ENCODE results near the gene KRT36.

The KRT36 gene

DNA sequence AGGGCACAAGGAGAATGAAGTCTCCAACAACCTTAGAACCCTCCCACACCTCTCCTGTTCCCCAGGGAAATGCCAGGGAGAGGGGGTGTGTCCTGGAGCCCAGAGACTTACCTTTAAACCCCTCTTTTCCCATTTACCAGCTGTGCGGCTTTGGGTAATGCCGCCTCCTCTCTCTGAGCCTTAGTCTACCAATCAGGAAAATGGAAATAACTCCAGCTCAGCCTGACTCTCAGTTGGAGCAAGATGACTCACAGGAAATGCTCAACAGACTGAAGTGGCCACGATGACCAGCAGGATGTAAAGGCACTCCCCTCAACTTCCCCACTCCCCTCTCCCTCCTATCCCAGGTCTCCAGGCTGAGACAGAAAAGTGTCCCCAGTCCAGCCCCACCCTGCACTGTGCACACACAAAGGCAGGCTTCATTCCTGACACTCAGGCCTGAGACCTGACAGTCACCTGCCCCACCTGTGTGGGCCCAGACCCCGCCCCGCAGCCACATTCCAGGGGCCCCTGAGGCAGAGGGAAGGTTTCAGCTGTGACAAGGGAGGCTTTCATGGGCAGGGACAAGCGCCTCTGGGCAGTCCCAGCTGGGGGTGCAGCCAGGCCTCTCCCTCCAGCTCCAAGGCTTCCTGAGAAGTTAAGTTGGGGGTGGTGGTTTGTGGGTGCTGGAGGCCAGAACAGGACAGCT, 32.0 kb upstream of the KRT36 start:
- DNase-seq = no peak

DNA sequence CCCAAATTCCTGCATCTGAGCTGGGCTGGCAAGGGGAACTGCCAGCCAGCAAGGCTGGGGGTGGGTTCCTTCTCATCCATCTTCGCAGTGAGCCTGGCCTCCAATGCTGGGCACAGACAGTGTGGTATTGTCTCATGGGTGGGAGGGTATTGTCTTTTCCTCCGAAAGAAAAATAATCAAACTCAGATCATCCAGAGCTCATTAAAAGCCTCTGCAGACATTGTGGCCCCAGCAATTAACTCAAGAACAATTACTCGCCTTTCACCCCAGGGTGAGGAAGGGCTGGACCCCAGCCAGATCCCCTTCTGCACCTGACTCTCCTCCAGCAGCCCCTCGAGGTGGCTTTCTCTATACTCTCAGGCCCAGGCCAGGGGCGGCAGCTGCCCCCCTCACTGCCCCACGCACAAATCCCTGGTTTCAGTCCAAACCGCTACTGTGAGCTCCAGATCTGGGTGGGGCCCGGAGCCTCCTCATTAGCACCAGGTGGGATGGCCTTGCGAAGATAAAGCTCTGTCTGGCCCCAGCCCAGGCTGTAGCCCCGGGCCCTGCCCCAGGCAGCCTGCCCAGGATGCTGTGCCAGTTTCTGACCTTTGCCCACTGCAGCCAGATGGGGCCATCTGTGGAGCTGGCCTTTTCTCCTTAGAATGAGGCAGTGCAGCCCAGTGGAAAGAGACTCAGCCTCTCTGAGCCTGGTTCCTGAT, 31.3 kb upstream of the KRT36 start:
- no peak for DNase-seq

DNA sequence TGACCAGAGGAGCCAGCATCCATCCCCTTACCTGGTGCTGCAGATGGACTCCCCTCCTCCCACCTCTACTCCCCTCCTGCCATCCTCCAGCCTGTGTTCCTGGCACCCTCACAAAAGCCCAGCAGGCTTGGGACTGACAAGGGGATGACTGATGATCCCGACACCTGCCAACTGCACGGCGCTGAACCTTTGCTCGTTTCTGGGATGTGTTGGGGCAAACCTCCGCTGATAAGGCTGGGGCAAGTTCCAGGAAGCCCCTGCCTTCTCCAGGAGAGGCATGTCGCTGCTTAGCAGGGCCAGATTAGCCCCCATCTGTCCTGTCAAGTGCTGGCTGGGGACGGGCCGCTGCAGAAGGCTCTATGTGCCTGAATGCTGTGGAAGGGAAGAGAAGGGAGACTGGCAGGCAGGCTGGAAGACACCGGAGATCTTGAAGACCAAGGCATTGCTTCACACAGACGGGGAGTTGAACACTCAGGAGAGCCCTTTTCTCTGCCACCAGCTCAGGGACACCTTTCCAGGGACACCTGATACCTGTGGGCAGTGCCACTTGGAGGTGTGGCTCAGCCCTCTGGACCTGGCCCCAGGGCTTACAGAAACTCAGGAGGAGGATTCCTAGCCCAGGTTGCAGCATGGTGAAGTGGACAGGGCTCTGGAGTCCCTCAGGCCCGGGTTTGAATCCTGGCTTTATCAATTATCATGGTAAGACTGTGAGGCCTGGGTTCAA, 30.0 kb upstream of the KRT36 start:
- DNase-seq = no peak

DNA sequence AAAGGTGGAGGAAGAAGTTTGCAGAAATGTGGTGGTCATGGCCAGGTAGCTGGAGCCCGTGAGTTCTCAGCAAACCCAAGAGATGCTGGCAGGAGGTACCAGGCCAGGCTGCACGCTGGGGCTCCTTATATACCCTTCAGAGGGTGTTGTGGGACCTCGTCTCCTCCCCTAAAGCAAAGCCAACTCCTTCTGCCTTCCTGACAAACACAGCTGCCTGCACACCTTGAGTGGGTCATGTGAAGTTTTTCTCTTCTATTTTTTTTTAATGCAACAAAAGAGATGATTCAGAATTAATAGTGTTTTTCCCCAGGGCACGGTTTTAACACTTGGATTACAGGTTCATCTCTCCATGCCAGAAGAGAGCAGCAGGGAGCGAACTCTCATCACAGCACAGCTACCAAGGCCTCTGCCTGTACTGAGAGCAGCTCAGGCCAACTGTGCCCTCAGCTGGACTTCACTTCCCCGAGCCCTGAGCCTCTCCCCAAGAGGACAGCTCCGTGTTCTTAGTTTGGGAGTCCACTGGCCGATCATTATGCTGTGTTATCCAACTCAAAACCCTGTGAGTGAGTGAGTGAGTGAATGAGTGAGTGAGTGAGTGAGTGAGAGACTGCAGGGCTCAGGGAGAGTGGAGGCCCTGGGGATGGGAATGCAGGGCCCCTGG, 29.2 kb upstream of the KRT36 start, which contains the start of gene KRT15:
Gene KRT15, minus strand, starts transcription at position 102 of the 661 bp plus-strand sequence. Its CDS starts 63 bp downstream, at position 39.
- no peak for DNase-seq

DNA sequence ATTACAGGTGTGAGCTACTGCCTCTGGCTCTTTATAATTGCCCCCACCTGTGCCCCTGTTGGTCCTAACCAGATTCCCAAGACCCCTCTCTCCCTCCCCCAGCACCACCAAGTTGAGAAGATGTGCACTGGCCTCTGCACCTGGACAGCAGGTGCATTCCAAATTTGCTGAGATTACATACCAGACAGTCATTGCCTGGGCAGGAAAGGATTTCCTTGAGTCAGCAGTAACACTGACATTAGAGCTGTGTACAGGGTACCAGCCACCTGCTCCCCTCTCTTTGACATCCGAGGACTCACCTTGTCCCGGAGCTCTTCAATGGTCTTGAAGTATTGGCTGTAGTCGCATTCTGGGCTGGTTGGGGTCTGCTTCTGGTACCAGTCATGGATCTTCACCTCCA, 28.3 kb upstream of the KRT36 start:
- no peak for DNase-seq

DNA sequence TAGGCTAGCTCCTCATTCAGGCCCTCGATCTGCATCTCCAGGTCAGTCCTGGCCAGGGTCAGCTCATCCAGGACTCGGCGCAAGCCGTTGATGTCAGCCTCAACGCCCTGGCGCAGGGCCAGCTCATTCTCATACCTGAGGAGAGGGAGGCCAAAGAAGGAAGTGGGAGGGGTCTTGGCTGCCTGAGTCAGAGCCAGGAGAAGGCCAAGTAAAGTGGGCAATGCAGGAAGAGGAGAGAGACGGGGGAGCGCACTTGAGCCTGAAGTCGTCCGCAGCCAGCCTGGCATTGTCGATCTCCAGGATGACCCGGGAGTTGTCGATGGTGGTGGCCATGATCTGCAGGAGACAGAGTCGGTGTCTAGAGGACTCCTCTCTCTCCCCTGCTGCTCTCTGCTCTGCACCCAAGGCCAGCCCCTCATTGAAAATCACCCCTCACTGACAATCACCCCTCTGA, 27.1 kb upstream of the KRT36 start:
- no peak for DNase-seq

DNA sequence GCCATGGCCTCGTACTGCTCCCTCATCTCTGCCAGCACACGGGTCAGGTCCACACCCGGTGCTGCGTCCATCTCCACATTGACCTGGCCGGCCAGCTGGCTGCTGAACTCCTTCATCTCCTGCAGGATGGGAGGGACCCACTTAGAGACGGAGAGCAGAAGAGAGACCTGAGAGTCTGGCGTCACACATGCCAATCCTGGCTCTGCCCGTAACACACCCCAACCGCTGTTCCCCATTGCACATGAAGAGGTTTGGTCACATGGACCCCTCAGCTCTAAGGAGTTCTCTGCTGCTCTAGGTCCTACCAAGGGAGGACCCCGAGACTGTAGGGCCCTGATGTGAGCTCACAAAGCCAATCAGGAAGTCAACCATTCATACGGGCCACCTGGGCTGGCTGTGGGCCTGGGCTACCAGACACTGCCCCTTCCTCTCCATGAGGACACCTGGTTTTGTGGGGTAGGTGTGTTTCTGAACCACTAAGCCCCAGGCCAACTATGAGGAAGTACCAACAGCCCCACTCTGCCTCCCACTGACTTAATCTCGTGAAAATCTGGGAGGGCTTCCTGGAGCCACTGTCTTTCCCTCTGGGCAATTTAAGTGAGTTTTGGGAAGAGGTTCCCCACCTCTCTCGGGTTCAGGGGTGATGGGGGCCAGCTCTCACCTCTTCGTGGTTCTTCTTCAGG, 26.6 kb upstream of the KRT36 start:
- no peak for DNase-seq

DNA sequence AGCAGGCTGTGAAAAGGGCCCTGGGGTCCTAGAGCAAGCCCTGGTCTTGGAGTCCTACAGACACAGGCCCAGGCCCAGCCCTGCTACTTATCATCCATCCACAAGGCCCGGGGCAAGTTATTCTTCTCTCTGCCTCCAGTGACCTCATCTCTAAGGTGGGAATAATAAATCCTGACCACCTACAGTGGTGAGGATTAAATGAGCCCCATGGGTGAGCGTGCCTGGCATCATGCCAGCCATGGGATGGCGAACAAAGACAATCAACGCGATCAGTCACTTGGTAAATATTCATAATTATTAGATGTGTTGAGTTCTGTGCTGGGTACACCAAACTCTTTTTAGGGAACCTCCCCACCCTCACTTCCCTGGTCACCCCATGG, 23.4 kb upstream of the KRT36 start:
- no peak for DNase-seq

DNA sequence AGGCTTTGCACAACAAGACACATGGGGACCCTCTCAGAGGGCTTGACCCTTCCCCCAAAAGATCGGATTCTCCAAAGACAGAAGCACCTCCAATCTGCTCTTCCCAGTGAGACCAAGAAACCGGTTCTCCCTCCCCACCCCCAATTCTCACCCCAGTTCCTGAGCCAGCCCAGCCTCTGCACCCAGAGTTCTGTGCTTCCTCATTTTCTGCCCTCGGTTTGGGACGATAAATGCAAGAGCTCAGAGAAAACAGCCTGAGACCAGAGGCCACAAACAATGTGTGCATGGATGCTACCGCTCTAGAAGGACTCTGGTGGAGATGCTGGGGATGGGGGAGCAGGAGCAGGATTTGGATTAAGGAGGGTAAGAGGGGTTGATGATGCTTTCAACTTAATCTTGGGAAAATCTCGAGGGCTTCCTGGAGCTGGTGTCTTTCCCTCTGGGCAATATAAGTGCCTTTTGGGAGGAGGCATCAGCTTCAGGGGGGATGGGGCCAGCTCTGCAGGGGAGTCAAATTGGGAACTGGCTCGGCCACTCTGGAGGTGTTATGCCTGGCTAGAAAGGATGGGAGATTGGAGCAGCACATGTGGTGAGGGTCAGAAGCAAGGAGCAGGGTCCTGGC, 22.9 kb upstream of the KRT36 start:
- DNase-seq = no peak

DNA sequence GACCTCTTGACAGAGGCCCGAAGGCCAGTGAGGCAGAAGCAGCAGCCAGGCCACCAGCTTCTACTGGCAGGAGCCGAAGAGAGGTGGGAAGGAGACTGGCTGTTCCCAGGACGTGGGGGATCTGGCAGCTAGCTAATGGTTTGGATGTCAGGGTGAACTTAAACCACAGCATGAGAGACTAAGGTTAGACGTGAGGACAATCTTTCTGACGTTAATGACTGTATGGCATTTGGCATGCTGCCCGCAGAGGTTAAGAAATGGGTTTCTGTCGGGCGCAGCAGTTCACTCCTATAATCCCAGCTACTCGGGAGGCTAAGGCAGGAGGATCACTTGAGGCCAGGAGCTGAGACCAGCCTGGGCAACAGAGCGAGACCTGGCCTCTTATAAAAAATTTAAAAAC, 22.0 kb upstream of the KRT36 start:
- no peak for DNase-seq

DNA sequence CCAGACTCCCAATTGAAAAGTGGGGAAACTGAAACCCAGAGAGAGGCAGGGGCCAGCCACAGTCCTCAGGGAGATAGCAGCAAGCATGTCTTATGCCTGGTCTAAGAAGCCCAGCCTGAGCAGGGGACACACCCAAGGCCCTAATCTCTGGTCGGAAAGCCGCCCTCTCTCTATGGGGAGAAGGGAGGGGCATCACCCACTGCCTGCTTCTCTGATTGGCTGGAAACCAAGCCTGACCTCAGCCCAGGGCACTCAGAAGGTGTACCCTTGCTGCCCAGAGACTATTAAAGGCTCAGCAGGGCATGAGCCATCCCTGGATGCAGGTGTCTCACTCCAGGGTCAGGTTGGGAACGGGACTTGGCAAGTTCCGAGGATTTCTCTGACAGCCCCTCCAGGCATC, 21.4 kb upstream of the KRT36 start:
- DNase-seq = no peak

DNA sequence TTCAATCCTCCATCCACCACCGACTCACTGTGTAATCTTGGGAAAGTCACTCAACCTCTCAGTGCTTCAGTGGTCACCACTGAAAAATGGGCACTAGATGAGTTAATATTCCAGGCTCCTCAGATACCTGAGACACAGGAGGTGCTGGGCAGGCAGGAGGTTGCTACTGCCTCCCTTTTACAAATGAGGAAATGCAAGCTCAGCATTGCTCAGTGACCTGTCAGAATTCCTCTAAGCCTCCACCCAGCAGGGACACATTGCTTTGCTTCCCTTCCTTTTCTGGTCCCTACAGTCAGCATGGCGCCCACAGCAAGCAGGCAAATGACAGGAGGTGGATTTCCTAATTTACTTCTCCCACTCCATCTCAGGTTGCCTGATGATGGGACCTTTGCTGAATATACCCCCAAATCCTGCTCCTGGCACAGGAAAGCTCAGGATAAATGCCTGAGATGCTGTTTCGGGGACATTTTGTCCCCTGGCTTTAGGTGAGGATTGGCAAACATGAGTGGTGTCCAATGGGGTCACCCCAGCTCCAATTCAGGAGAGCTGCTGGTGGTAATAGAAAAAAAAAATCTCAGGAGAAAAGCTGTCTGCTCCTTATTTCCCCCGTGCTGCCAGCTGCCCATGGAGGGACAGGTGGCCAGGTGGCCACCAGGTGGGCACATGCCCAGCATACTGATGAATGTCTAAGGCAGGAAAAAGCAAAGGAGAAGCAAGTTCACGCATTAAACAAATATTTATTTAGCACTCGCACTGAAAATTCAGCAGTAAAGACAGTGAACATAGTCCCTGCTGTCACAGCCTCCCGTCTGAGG, 20.7 kb upstream of the KRT36 start:
- DNase-seq = no peak

DNA sequence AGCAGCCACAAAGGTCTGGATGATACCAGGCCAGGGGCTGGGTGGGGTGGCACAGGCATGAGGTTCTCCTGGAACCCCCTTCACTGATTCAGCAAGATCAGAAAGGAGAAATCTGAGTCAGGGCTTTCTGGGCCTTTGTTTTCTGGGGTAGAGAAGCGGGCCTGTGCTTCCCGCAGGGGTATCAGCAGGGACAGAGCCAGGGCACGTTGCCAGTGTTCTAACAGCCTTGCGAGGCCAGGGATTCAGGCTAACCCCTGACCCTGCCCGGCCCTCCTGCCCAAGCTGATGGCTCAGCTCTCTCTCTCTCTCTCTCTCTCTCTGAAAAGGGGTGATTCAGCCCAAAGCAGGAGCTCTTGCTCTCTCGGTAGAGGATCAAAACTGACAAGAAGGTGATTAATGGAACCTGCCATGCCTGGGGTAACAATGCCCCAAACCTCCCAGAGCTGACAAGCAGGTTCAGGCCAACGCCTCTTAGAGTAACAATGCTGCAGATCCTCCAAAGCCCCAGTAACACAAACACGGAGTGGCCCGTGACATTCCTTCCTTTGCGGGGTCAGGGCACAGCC, 17.7 kb upstream of the KRT36 start:
- no peak for DNase-seq

DNA sequence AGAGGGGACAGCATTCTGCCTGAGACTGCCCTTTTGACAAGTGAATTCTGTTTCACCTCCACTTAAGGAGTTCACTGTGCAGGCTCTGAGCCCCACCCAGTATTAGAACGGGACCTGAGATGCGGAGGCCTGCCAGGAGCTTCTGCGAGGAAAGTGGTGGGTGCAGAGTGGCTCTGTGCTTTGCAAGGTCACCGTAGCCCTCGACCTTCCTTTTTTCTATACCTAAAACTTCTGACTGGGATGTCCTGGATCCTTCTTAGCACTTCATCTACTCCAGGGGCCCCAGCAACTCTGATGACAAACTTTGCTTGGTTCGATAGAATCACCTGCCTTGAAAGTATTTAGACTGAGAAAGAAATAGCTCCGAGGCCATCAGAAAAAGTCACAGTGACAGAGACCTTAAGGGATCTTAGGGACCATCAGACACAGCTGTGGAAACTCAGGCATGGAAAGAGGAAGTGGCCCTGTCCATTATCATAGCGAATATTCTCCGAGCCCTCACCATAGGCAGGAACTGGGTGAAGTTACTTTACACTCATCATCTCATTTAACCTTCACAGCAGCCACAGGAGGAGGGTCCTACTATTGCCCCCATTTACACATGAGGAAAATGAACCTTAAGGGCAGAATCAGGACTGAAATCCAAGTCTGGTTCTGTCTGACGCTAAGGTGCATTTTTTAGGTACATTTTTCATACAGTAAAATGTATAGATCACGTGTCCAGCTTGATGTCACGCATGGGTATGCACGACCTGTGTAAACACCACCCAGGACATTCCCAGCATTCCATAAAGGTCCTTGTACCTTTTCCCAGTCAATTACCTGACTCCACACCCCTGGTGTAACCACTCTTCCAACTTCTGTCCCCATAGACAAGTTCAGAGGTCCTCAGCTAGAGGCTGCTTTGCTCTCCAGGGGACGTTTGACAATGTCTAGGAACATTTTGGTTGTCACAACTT, 16.4 kb upstream of the KRT36 start:
- DNase-seq = no peak

DNA sequence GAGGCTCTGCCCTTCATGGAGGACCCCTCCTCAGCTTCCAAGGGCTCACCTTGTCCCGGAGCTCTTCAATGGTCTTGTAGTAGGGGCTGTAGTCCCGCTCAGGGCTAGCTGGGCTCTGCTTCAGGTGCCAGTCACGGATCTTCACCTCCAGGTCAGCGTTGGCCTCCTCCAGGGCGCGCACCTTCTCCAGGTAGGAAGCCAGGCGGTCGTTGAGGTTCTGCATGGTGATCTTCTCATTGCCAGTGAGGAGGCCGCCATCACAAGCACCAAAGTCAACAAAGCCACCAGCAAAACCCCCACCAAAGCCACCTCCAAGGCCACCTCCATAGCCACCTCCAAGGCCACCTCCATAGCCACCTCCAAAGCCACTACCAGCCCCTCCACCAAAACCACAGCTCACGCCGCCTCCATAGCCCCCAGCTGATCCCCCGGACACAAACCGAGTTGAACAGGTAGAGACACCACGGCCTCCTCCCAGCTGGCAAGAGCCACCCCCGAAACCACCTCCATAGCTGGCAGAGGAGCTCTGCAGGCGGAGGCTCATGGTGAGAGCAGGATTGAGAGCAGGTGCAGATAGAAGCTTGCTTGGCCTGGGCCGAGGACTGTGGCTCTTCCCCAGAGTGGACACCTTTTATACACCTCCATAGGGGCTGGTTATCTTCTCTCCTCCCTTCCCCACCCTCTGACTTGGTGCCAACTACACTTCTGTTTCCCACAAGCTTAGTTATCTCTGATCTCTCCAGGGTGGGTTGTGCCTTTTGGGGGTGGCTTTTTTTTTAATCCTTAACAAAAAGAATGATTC, 15.5 kb upstream of the KRT36 start, which contains the start of gene KRT13:
Gene KRT13, minus strand, starts transcription at position 606 of the 802 bp plus-strand sequence. Its CDS starts 62 bp downstream, at position 544.
- no peak for DNase-seq

DNA sequence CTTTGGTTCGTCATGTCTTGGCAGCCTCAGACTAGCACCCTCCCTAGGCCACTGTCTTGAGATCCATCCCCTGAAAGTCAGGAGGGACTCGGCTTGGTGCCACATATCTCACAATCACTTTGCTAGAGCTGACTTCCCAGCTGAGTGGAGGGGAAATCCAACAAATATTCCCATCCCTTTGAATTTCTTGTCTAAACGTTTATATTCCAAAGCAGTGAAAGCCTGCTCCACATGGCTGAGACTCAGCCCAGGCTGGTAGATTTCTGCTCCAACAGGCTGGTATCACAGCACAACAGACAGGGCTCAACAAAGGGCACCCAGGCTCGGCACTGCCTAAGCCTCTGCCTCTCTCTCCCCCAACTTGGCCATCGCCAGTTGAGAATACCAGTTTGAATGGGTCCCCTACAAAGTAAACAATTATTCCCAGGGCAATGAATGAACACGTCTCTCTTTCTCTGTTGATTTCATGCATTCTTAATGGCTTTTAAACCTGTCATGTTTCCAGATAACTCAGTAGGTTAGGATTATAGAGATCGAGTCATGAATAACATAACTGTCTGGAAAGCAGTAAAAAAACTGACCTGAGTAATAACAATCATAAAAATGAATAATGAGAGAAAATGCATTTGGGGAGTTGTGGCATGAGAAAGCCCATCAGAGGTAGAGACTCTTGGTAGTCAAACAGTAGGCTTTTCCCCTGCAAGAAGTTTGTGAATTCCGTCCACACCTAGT, 14.7 kb upstream of the KRT36 start:
- no peak for DNase-seq

DNA sequence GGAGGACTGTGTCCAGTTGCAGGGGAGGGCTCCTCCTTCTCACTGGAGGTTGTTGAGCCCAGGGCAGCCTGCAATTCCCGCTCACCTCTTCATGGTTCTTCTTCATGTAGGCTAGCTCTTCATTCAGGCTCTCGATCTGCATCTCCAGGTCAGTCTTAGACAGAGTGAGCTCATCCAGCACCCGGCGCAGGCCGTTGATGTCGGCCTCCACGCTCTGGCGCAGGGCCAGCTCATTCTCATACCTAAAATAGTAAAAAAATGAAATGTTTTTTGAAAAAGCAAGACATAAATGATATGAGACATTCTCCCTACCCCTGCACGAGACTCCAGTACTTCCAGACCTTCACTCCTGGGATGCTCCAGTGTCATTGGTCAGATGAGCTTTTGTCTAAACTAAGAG, 13.5 kb upstream of the KRT36 start:
- DNase-seq = no peak

Measured in T-helper 9 cell (primary cell).